Mesodermal cell (in vitro differentiated cells): ENCODE results near the gene SLC22A24. TPM values are rescaled to one million over a fixed set of nuclear protein-coding genes. Genes with fewer than 3 reads are reported as not detected.

Experiments used
- H3K27ac ChIP-seq: 2 replicates; pipeline ENCODE4 v1.7.0; 2013; ENCODE audit warnings: mild to moderate bottlenecking, low read depth, low read length, moderate library complexity; ENCODE audit not compliant: severe bottlenecking
- H3K36me3 ChIP-seq: 2 replicates; pipeline ENCODE4 v1.7.1; 2013; ENCODE audit warnings: mild to moderate bottlenecking, low read length, moderate library complexity; ENCODE audit not compliant: control insufficient read depth, insufficient read depth
- H3K4me1 ChIP-seq: one replicate; pipeline ENCODE4 v1.7.1; 2013; ENCODE audit warnings: mild to moderate bottlenecking, low read length; ENCODE audit not compliant: insufficient read depth, control insufficient read depth, poor library complexity, severe bottlenecking
- H3K4me3 ChIP-seq: 2 replicates; pipeline ENCODE4 v1.7.0; 2013; ENCODE audit warnings: low read length, control low read depth, mild to moderate bottlenecking; ENCODE audit not compliant: insufficient read depth, poor library complexity, severe bottlenecking; ENCODE audit errors: extremely low read depth
- H3K9me3 ChIP-seq: 2 replicates; pipeline ENCODE4 v1.7.1; 2013; ENCODE audit warnings: mild to moderate bottlenecking, low read length, moderate library complexity; ENCODE audit not compliant: control insufficient read depth
- WGBS, 2 experiments: methylation state at CpG; one replicate each; pipeline ENCODE4 v1.1.5; 2013; ENCODE audit warnings: missing lambda C conversion rate in 2 of 2; ENCODE audit not compliant: insufficient coverage in 2 of 2; 5-methylcytosine and 5-hydroxymethylcytosine counted together
- polyA plus RNA-seq, 2 experiments: library from polyadenylated mRNA; stranded (reverse); fragments of 50-300 nt; gene quantifications; one replicate each; pipeline ENCODE4 v1.2.3, GENCODE V29; 2013

Gene SLC22A24
- polyA plus RNA-seq (2013, experiment 1 of 2) = not detected
- polyA plus RNA-seq (2013, experiment 2 of 2) = not detected

- Histone ChIP-seq H3K4me3 (no peak within 1 kb of the TSS), H3K27ac (no peak within 1 kb of the TSS), H3K9me3 (no peaks in the 10 kb centered on the region), H3K36me3 (no peaks in the 10 kb centered on the region), H3K4me1 (no peaks in the 10 kb centered on the region)
- WGBS, 2 experiments = 67% methylated on average over 1 of the region's 1 CpG; no CpG with 5 or more reads in 1 of the 2 experiments
Observed at GRCh38 chr11:63144121-63144520, at the start of gene SLC22A24. SLC22A24 (minus strand) TSS chr11:63144221; CDS start chr11:63143779, 442 bp downstream.

GRCh38 chr11:63180536-63180935, 36.5 kb upstream of the SLC22A24 start:
- Histone ChIP-seq H3K4me1 (no peaks in the 10 kb centered on the region), H3K36me3 (no peaks in the 10 kb centered on the region), H3K4me3 (no peak overlapping the region), H3K9me3 (no peaks in the 10 kb centered on the region), H3K27ac (no peak overlapping the region)
- no CpG with 5 or more reads among the region's 1 CpG for WGBS, 2 experiments

DNA sequence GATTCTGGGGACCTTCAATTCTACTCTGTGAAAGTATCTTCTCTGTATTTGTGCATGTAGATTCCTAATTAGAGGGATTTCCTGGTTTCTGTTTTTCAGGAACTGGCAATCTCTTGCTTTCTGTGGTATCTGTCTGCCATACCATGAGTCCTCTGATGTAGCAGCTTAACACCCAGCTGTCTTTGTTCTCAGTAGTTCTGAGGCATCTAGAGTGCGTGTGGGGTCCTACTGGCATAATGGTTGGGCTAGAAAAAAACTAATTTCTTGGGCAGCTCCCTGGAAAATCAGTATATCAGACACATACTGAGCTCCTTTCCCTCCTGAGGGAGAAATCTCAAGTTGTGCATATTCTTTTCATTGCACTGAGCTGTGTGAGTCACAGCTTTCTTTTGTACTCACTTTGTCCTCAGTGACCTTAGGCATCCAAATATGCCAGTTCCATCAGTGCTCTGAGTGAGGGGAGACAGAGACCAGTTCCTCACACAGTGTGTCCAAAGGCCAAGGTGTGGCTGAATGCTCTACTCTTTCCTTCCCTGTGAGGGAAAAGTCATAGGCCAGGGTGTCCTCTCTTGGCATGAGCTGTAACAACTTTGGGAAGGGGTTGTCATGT, 35.5 kb upstream of the SLC22A24 start:
- H3K4me1 ChIP-seq = no peaks in the 10 kb centered on the region
- H3K9me3 ChIP-seq = no peaks in the 10 kb centered on the region
- H3K27ac ChIP-seq = no peak overlapping the region
- H3K4me3 ChIP-seq = no peak overlapping the region
- WGBS, 2 experiments = no CpG with 5 or more reads among the region's 1 CpG
- no peaks in the 10 kb centered on the region for H3K36me3 ChIP-seq

DNA sequence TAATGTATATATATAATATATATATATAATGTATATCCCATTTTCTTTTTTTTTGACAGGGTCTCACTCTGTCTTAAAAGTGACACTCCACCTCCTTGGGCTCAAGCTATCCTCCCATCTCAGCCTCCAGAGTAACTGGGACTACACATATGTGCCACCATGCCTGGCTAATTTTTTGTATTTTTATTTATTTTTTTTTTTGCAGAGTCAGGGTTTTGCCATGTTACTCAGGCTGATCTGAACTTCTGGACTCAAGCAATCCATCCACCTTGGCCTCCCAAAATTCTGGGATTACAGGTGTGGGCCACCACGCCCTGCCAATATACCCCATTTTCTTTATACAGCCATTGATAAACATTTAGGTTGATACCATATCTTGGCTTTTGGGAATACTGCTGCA, 33.9 kb upstream of the SLC22A24 start:
- no peaks in the 10 kb centered on the region for H3K36me3 ChIP-seq
- H3K9me3 ChIP-seq = no peaks in the 10 kb centered on the region
- WGBS, 2 experiments = no CpG with 5 or more reads among the region's 1 CpG
- no peak overlapping the region for H3K4me3 ChIP-seq
- H3K27ac ChIP-seq = no peak overlapping the region
- no peaks in the 10 kb centered on the region for H3K4me1 ChIP-seq

DNA sequence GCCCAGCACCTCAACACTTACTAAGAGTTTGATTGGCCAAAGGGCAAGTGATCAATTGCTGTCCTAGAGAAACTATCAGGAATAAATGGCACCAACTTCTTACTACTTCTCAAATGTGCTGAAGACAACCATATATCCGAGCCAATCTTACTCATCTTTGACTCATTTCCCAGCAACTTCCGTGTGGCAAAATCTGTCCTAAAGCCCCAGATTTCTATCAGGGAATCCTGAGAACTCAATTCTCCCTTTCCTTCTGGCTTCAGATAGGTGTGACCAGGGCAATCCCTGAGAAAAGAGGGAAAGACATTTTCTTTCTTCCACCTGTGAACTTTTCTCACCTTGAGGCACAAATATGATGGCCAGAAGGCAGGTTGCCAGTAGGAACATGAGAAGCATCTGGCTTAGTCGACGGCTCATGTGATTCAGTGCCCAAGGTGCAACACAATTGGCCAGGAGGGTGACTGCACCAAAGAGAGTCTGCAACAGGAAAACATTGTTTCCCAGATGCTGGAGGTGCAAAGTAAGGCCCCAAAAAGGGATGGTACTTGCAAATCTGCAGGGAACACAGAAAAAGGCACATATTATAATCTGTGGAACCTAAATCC, 21.8 kb upstream of the SLC22A24 start:
- WGBS, 2 experiments = 71 to 92% methylated on average over 3 to 4 of the region's 4 CpGs
- Histone ChIP-seq H3K36me3 (no peaks in the 10 kb centered on the region), H3K9me3 (no peaks in the 10 kb centered on the region), H3K27ac (no peak overlapping the region), H3K4me3 (no peak overlapping the region), H3K4me1 (no peaks in the 10 kb centered on the region)

DNA sequence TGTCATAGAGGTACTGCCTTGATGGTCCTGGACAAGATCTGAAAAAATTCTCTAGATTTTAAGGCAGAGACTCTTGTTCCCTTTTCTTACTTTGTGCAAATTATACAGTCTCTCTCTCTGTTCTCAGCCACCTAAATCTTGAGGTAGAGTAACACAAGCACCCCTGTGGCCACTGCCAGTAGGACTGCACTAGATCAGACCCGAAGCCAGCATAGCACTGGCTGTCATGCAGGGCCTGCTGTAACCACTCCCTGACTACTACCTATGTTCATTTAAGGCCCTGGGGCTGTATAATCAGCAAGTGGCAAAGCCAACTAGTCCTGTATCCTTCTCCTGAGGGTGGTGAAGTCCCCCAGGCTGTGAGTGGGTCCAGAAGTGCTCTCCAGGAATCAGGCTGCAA, 11.8 kb upstream of the SLC22A24 start:
- H3K9me3 ChIP-seq = peaks cover 6% of the 10 kb centered on the region
- no peak overlapping the region for H3K4me3 ChIP-seq
- H3K27ac ChIP-seq = no peak overlapping the region
- no peaks in the 10 kb centered on the region for H3K4me1 ChIP-seq
- no peaks in the 10 kb centered on the region for H3K36me3 ChIP-seq
- WGBS, 2 experiments = 100% methylated on average over 1 of the region's 1 CpG

DNA sequence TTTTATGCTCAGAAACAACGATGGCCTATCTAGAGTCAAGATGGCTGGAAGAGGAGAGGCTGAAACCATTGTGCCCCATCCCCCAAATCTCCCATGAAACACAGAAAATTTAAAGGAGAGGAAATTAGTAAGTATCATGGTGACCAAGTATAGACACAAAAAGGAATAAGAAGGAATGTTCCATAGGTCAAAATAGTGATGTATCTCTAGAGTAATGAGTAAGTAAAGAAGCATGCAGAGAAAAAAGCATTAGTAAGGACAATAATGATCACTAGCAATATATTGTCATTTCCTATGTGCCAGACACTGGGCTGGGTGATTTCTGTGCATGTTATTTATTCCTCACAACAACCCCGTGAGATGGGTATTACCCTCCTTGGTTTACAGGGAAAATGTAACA, 2.6 kb upstream of the SLC22A24 start:
- no peaks in the 10 kb centered on the region for H3K36me3 ChIP-seq
- no peak overlapping the region for H3K4me3 ChIP-seq
- H3K27ac ChIP-seq = no peak overlapping the region
- H3K4me1 ChIP-seq = no peaks in the 10 kb centered on the region
- no CpG with 5 or more reads among the region's 2 CpGs for WGBS, 2 experiments
- H3K9me3 ChIP-seq = no peaks in the 10 kb centered on the region

DNA sequence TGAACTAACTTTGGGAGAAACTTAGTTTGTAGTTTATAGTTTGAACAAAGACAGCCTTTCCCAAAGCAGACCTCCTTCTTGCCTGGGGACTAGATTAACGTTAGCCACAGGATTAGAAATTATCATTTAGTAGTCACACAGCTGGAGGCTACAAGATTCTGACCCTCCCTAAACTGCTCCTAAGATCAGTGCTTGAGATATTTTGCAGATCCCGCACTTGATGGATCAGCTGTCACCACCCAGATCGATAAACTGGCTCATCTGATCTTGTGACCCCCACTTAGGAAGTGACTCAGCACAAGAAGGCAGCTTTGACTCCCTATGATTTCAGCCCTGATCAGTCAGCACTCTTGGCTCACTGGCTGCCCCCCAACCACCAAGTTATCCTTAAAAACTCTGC, 1.6 kb downstream of the SLC22A24 start:
- 65 to 73% methylated on average over 2 to 3 of the region's 3 CpGs for WGBS, 2 experiments
- H3K4me3 ChIP-seq = no peak overlapping the region
- H3K36me3 ChIP-seq = no peaks in the 10 kb centered on the region
- H3K9me3 ChIP-seq = no peaks in the 10 kb centered on the region
- H3K4me1 ChIP-seq = no peaks in the 10 kb centered on the region
- H3K27ac ChIP-seq = no peak overlapping the region

DNA sequence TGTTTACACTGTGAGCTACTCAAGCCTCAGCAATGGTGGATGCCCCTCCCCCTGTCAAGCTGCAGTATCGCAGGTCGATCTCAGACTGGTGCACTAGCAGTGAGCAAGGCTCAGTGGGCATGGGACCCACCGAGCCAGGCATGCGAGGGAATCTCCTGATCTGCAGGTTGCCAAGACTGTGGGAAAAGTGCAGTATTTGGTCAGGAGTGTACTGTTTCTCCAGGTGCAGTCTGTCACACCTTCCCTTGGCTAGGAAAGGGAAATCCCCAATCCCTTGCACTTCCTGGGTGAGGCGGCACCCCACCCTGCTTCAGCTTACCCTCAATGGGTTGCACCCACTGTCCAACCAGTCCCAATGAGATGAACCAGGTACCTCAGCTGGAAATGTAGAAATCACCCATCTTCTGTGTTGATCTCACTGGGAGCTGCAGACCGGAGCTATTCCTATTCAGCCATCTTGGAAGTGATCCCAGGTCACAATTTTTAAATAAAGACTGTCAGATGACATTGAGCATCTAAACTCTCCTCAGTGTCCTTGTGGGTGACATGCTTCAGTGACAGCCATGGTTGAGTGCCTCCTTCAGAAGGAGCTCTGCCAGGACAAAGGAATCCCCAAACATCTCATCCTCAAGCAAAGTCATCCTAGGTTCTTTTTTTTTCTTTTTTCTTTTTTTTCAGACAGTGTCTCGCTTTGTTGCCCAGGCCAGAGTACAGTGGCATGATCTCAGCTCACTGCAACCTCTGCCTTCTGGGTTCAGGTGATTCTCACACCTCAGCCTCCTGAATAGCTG, 10.8 kb downstream of the SLC22A24 start:
- H3K4me1 ChIP-seq = no peaks in the 10 kb centered on the region
- no peak overlapping the region for H3K4me3 ChIP-seq
- no peak overlapping the region for H3K27ac ChIP-seq
- H3K36me3 ChIP-seq = no peaks in the 10 kb centered on the region
- H3K9me3 ChIP-seq = no peaks in the 10 kb centered on the region
- WGBS, 2 experiments = 84 to 95% methylated on average over 3 to 4 of the region's 7 CpGs

DNA sequence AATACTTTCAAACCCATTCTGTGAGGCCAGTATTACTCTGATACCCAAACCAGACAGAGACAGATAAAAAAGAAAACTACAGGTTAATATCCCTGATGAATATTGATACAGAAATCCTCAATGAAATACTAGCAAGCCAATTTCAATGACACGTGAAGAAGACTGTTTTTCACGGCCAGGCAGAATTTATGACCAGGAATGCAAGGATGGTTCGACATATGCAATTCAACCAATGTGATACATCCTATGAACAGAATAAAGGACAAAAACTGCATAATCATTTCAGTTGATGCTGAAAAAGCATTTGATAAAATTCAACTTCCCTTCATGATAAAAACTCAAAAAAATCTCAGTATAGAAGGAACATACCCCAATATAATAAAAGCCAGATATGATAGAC, 44.5 kb downstream of the SLC22A24 start:
- Histone ChIP-seq H3K27ac (no peak overlapping the region), H3K36me3 (no peaks in the 10 kb centered on the region), H3K4me3 (no peak overlapping the region), H3K9me3 (peaks cover 7% of the 10 kb centered on the region), H3K4me1 (no peaks in the 10 kb centered on the region)
- 93% methylated on average over 3 of the region's 3 CpGs; no CpG with 5 or more reads in 1 of the 2 experiments for WGBS, 2 experiments
